ENCODE results near the gene MANF. TPM values are rescaled to one million over a fixed set of nuclear protein-coding genes. Genes with fewer than 3 reads are reported as not detected.

The MANF gene
- total and polyA plus RNA-seq, 7 donors: 12.6 to 42.4 (median 18.3) TPM

DNA sequence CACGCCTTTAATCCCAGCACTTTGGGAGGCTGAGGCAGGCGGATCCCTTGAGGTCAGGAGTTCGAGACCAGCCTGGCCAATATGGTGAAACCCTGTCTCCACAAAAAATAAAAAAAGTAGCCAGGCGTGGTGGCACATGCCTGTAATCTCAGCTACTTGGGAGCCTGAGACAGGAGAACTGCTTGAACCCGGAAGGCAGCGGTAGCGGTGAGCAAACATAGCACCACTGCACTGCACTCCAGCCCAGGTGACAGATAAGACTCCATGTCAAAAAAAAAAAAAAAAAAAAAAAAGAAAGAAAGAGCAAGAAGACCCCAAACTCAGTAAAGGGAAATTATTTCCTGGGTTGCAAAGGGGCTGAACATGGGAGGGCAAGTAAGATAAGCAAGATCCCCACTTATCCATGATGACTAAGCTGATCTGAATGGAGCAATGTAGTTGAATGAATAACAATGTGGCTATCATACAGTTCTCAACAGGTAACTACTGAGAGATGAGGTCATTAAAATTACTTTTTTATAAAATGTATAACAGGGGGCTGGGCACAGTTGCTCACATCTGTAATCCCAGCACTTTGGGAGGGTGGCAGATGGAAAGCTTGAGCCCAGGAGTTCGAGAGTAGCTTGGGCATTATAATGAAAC is 52.0 kb downstream of the MANF start:
- Histone ChIP-seq H3K27me3 (ENCODE audit: insufficient read depth in 3 of 3, low read length in 2 of 3) (no peaks in the 10 kb centered on the region), H3K27ac (no peak overlapping the region), H3K36me3 (ENCODE audit: insufficient read depth in 1 of 2, low read depth in 1 of 2) (peaks cover 15 to 83% of the 10 kb centered on the region in 2 donors), H3K4me3 (no peak overlapping the region), H3K4me1 (no peaks in the 10 kb centered on the region), H3K9me3 (no peaks in the 10 kb centered on the region)
- WGBS, 3 donors: 84 to 94% (median 91%) methylated on average over 8 of the region's 8 CpGs
- DNase-seq (no peak), ATAC-seq (no peak)
- intact Hi-C loops (cut with DNase I): no loop called here
- TF ChIP-seq, protein P1, sequence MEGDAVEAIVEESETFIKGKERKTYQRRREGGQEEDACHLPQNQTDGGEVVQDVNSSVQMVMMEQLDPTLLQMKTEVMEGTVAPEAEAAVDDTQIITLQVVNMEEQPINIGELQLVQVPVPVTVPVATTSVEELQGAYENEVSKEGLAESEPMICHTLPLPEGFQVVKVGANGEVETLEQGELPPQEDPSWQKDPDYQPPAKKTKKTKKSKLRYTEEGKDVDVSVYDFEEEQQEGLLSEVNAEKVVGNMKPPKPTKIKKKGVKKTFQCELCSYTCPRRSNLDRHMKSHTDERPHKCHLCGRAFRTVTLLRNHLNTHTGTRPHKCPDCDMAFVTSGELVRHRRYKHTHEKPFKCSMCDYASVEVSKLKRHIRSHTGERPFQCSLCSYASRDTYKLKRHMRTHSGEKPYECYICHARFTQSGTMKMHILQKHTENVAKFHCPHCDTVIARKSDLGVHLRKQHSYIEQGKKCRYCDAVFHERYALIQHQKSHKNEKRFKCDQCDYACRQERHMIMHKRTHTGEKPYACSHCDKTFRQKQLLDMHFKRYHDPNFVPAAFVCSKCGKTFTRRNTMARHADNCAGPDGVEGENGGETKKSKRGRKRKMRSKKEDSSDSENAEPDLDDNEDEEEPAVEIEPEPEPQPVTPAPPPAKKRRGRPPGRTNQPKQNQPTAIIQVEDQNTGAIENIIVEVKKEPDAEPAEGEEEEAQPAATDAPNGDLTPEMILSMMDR (IDR thresholded peaks at IDR 0.05): no peak

Other genes with a start within 250 kb of the MANF start
- gene RBM15B, start 6.0 kb downstream of the MANF start, total RNA-seq: 10 to 100 TPM in 1 of 4 donors, 1 to 10 TPM in 3; 7.0 to 11.9 (median 9.8) TPM
- gene RBM15B, start 6.0 kb downstream of the MANF start, polyA plus RNA-seq: 1 to 10 TPM; 4.6 to 8.8 (median 6.1) TPM
- gene DCAF1, start 114.7 kb downstream of the MANF start, total RNA-seq: 10 to 100 TPM; 26.3 to 36.5 (median 28.7) TPM
- 10 to 100 TPM; 14.1 to 26.7 (median 15.4) TPM for gene DCAF1, start 114.7 kb downstream of the MANF start, polyA plus RNA-seq
- gene RAD54L2, start 153.4 kb downstream of the MANF start, total RNA-seq: 10 to 100 TPM; 11.4 to 15.6 (median 13.5) TPM
- gene RAD54L2, start 153.4 kb downstream of the MANF start, polyA plus RNA-seq: 1 to 10 TPM; 2.1 to 9.4 (median 2.8) TPM

Measured in psoas muscle (tissue), 8 donors.